ENCODE measurements around the gene GPC6. TPM values are rescaled to one million over a fixed set of nuclear protein-coding genes. Genes with fewer than 3 reads are reported as not detected.

The GPC6 gene
- total and polyA plus RNA-seq, 2 donors (not counting 3 experiments of a cell fraction or from before 2014, with no cell fraction given) = 0.01 TPM; not detected in 1

DNA sequence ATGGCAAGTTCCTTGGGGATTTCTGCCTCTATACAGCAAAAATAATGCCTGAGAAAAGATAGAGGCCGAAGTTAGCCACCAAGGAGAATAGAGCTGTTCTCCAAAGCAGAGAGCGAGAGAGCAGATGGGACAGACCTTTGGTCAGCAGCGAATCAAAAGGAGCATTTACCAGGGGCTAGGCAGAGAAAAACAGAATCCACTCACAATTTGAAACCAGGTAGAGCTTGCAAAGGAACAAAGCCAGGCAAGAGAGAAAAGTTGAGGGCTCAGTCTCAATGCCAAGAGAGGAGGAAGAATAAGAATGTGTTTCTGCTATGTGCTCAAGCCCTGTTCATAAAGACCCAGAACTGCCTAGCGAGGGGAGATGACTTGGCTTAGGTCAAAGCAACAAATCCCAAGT, 1140.1 kb downstream of the GPC6 start:
- Histone ChIP-seq H3K36me3 (ENCODE audit: control insufficient read depth in 2 of 2, extremely low read depth in 1 of 2, insufficient read depth in 2 of 2, low read length in 2 of 2) (no peaks in the 10 kb centered on the region), H3K9me3 (replicated peaks; ENCODE audit: control insufficient read depth, insufficient read depth, low read length) (no peaks in the 10 kb centered on the region), H3K4me1 (ENCODE audit: control insufficient read depth, extremely low read depth, insufficient read depth, low read length) (no peaks in the 10 kb centered on the region), H3K4me2 (ENCODE audit: insufficient read depth, low read length) (no peak overlapping the region), H4K20me1 (replicated peaks; ENCODE audit: control insufficient read depth, extremely low read depth, insufficient read depth, low read length) (no peaks in the 10 kb centered on the region), H2AFZ (ENCODE audit: low read depth, low read length) (no peak overlapping the region), H3K79me2 (ENCODE audit: control insufficient read depth, insufficient read depth, low read length) (no peaks in the 10 kb centered on the region), H3K9me1 (replicated peaks; ENCODE audit: control insufficient read depth, extremely low read depth, insufficient read depth, low read length) (no peaks in the 10 kb centered on the region), H3K27ac (ENCODE audit: insufficient read depth, low read depth, low read length) (no peak overlapping the region), H3K9ac (replicated peaks; ENCODE audit: extremely low read depth, insufficient read depth, low read length) (no peak overlapping the region), H3K4me3 (replicated peaks in 1 of 3; ENCODE audit: insufficient read depth in 1 of 3, low read depth in 1 of 3, low read length in 3 of 3) (no peak overlapping the region), H3K27me3 (ENCODE audit: control insufficient read depth in 2 of 2, insufficient read depth in 2 of 2, low read length in 2 of 2) (no peaks in the 10 kb centered on the region)
- ChIA-PET CTCF (no interaction called here), POLR2A (no interaction called here)
- TF ChIP-seq JUN (IDR thresholded peaks at IDR 0.05; ENCODE audit: borderline replicate concordance, insufficient read depth, insufficient read length, low read depth) = no peak
- DNase-seq (ENCODE audit: low read depth, low spot score) (no peak), FAIRE-seq (no peak)
- no TSS peak for BruUV-seq (replicated peaks)
- dilution Hi-C loops (cut with MboI; ENCODE audit: extremely low pct_ligation_motif_present, low sequenced_read_pairs) (no loop called here), intact Hi-C loops (cut with micrococcal nuclease) (loop anchor here (10.0 kb wide), 1 partner anchor 192 kb away; no protein-coding TSS in a partner anchor)

DNA sequence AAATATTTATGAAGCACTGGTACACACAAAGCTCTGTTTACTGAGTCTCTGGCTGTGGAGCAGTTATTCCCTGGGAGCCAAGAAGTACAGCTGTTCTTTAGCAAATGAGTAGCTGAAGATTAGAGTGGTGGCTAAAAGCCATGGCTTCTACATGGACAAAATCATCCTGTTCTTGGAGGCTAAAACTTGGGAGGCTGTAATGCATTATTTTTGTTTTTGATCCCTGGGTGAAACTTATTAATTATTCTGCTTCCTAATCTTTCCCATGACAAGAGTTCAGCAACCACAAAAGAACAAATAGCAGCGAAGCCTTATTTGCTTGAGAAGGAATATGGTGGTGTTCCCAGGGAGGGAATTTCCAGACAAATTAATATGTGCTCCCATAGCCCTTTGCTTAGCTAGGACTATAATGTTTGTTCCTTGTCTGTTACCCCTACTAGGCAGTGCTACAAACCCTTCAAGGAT, 1143.4 kb downstream of the GPC6 start:
- no peak overlapping the region for H3K9ac ChIP-seq (replicated peaks; ENCODE audit: extremely low read depth, insufficient read depth, low read length)
- no peak overlapping the region for H3K4me2 ChIP-seq (ENCODE audit: insufficient read depth, low read length)
- FAIRE-seq (no peak), DNase-seq (ENCODE audit: low read depth, low spot score) (no peak)
- no peak overlapping the region for H3K27ac ChIP-seq (ENCODE audit: insufficient read depth, low read depth, low read length)
- TF ChIP-seq, protein P1, sequence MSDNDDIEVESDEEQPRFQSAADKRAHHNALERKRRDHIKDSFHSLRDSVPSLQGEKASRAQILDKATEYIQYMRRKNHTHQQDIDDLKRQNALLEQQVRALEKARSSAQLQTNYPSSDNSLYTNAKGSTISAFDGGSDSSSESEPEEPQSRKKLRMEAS (IDR thresholded peaks at IDR 0.05; ENCODE audit: insufficient read depth, insufficient read length) = no peak
- TF ChIP-seq GATA2 (IDR thresholded peaks at IDR 0.05; ENCODE audit: insufficient read depth, insufficient read length, low read depth, low read length) (no peak), MYC (IDR thresholded peaks at IDR 0.05; ENCODE audit: low read depth, low read length) (no peak), POLR2A (IDR thresholded peaks at IDR 0.05; ENCODE audit: low read depth, low read length) (no peak), FOS (IDR thresholded peaks at IDR 0.05; ENCODE audit: borderline replicate concordance, insufficient read depth, low read length) (no peak), JUN (IDR thresholded peaks at IDR 0.05; ENCODE audit: borderline replicate concordance, insufficient read depth, insufficient read length, low read depth) (no peak), POLR2AphosphoS5 (IDR thresholded peaks at IDR 0.05; ENCODE audit: insufficient read depth, low read depth, low read length) (no peak), EZH2 (IDR thresholded peaks at IDR 0.05; ENCODE audit: borderline replicate concordance, low read depth, low read length, severe bottlenecking) (no peak)
- TF ChIP-seq, protein P2, sequence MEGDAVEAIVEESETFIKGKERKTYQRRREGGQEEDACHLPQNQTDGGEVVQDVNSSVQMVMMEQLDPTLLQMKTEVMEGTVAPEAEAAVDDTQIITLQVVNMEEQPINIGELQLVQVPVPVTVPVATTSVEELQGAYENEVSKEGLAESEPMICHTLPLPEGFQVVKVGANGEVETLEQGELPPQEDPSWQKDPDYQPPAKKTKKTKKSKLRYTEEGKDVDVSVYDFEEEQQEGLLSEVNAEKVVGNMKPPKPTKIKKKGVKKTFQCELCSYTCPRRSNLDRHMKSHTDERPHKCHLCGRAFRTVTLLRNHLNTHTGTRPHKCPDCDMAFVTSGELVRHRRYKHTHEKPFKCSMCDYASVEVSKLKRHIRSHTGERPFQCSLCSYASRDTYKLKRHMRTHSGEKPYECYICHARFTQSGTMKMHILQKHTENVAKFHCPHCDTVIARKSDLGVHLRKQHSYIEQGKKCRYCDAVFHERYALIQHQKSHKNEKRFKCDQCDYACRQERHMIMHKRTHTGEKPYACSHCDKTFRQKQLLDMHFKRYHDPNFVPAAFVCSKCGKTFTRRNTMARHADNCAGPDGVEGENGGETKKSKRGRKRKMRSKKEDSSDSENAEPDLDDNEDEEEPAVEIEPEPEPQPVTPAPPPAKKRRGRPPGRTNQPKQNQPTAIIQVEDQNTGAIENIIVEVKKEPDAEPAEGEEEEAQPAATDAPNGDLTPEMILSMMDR (IDR thresholded peaks at IDR 0.05; ENCODE audit: extremely low read depth in 1 of 2, insufficient read depth in 1 of 2, low read depth in 1 of 2, low read length in 2 of 2) = no peak
- ChIA-PET CTCF (no interaction called here), POLR2A (no interaction called here)
- H4K20me1 ChIP-seq (replicated peaks; ENCODE audit: control insufficient read depth, extremely low read depth, insufficient read depth, low read length) = no peaks in the 10 kb centered on the region
- no peak overlapping the region for H3K4me3 ChIP-seq (replicated peaks in 1 of 3; ENCODE audit: insufficient read depth in 1 of 3, low read depth in 1 of 3, low read length in 3 of 3)
- no peaks in the 10 kb centered on the region for H3K27me3 ChIP-seq (ENCODE audit: control insufficient read depth in 2 of 2, insufficient read depth in 2 of 2, low read length in 2 of 2)
- H3K36me3 ChIP-seq (ENCODE audit: control insufficient read depth in 2 of 2, extremely low read depth in 1 of 2, insufficient read depth in 2 of 2, low read length in 2 of 2) = no peaks in the 10 kb centered on the region
- no peaks in the 10 kb centered on the region for H3K79me2 ChIP-seq (ENCODE audit: control insufficient read depth, insufficient read depth, low read length)
- H3K9me1 ChIP-seq (replicated peaks; ENCODE audit: control insufficient read depth, extremely low read depth, insufficient read depth, low read length) = no peaks in the 10 kb centered on the region
- BruUV-seq (replicated peaks) = no TSS peak
- dilution Hi-C loops (cut with MboI; ENCODE audit: extremely low pct_ligation_motif_present, low sequenced_read_pairs) = no loop called here
- no peak overlapping the region for H2AFZ ChIP-seq (ENCODE audit: low read depth, low read length)
- intact Hi-C loops (cut with micrococcal nuclease) = loop anchor here (10.0 kb wide), 1 partner anchor 195 kb away; no protein-coding TSS in a partner anchor
- no peaks in the 10 kb centered on the region for H3K9me3 ChIP-seq (replicated peaks; ENCODE audit: control insufficient read depth, insufficient read depth, low read length)
- no peaks in the 10 kb centered on the region for H3K4me1 ChIP-seq (ENCODE audit: control insufficient read depth, extremely low read depth, insufficient read depth, low read length)

All from endothelial cell of umbilical vein (primary cell).